HG02571 (cell line): ENCODE data around the gene AKIRIN2.
"Not testable (repeated sequence)": the region's sequence is repeated elsewhere in the genome, so short reads cannot be mapped to it uniquely, and the experiment has no call there.

ENCODE experiments used
- ATAC-seq: cut with Tn5 transposase; IDR thresholded peaks from one replicate; pipeline ENCODE4 v1.9.1; 2021; ENCODE audit warnings: mild to moderate bottlenecking, moderate library complexity; ENCODE audit not compliant: unreplicated experiment

Gene AKIRIN2

GRCh38 chr6:87690441-87690840 is 11.6 kb downstream of the AKIRIN2 start:
- ATAC-seq = no peak

- ATAC-seq = not testable (repeated sequence)
Observed at GRCh38 chr6:87687893-87688292, 14.1 kb downstream of the AKIRIN2 start.

GRCh38 chr6:87687296-87687695 is 14.7 kb downstream of the AKIRIN2 start:
- no peak for ATAC-seq

GRCh38 chr6:87686636-87687205 is 15.3 kb downstream of the AKIRIN2 start:
- not testable (repeated sequence) for ATAC-seq

GRCh38 chr6:87684895-87685654 is 17.0 kb downstream of the AKIRIN2 start:
- ATAC-seq = no peak

GRCh38 chr6:87683890-87684289 is 18.1 kb downstream of the AKIRIN2 start:
- ATAC-seq = no peak

GRCh38 chr6:87682310-87682709 is 19.7 kb downstream of the AKIRIN2 start:
- ATAC-seq = no peak

GRCh38 chr6:87675004-87675681 is 26.9 kb downstream of the AKIRIN2 start:
- ATAC-seq = no peak

- ATAC-seq = no peak
Observed at GRCh38 chr6:87674290-87674689, 27.7 kb downstream of the AKIRIN2 start.

GRCh38 chr6:87673237-87673636 is 28.8 kb downstream of the AKIRIN2 start:
- ATAC-seq = no peak

- ATAC-seq = no peak
Observed at GRCh38 chr6:87672641-87673040, 29.4 kb downstream of the AKIRIN2 start.

- ATAC-seq = no peak
Observed at GRCh38 chr6:87671555-87672029, 30.4 kb downstream of the AKIRIN2 start.

- ATAC-seq = no peak
Observed at GRCh38 chr6:87670707-87671106, 31.3 kb downstream of the AKIRIN2 start.

GRCh38 chr6:87669051-87669450 is 33.0 kb downstream of the AKIRIN2 start:
- ATAC-seq = no peak

- ATAC-seq = no peak
Observed at GRCh38 chr6:87668013-87668412, 34.0 kb downstream of the AKIRIN2 start.

GRCh38 chr6:87667032-87667431 is 35.0 kb downstream of the AKIRIN2 start:
- ATAC-seq = no peak

GRCh38 chr6:87664921-87665485 is 37.0 kb downstream of the AKIRIN2 start:
- no peak for ATAC-seq

GRCh38 chr6:87663434-87663833 is 38.6 kb downstream of the AKIRIN2 start:
- no peak for ATAC-seq

- no peak for ATAC-seq
Observed at GRCh38 chr6:87661503-87661902, 40.5 kb downstream of the AKIRIN2 start.

- ATAC-seq = no peak
Observed at GRCh38 chr6:87661016-87661415, 41.0 kb downstream of the AKIRIN2 start.

- no peak for ATAC-seq
Observed at GRCh38 chr6:87660226-87660911, 41.7 kb downstream of the AKIRIN2 start.
